Astrocyte (in vitro differentiated cells and primary cell): ENCODE data around the gene SPIN1.

Experiments
- EZH2 ChIP-seq: IDR thresholded peaks from 2 replicates; pipeline ENCODE4 v1.6.1; 2012; ENCODE audit warnings: mild to moderate bottlenecking, low read length, inconsistent platforms; ENCODE audit not compliant: insufficient read depth
- TF ChIP-seq, protein P1 (sequence below): IDR thresholded peaks from 2 replicates; pipeline ENCODE4 v1.5.1; 2011; ENCODE audit warnings: low read depth, mild to moderate bottlenecking, inconsistent platforms, low read length, moderate library complexity; ENCODE audit not compliant: insufficient read depth

DNA sequence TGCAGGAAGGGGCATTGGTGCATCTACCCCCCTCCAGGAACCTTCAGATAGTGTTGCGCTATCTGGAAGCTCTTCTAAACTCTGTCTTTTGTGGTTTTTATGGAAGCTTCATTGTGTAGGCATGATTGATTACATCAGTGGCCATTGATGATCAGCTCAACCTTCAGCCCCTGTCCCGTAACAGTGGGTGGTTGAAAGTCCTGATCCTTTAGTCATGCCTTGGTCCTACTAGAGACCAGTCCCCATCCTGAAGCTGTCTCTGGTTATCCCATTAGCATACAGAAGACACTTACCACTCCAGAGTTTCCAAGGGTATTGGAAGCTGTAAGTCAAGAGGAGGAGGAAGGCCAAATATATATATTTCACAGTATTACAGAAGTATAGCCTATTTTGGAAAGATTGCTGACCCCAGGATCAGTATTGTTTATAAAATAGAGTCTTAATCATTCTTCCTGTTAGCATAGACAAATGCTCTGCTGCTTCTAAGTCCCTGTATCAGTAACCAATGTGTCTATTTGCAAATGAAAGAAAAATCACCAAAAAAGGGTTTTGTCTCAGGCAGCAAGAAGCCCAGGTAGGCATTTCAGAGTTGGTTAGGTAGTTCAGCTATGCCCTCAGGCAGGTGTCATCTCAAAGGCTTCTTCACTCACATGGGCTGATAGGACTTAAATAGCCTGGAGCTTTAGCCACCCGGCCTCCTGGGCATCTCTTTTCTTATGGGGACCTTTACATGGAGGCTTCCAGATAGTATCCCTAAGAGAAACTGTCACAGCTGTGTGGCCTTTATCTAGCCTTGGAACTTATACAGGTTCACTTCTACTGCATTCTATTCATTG, 41.6 kb downstream of the SPIN1 start:
- TF ChIP-seq EZH2, result no peak
- TF ChIP-seq, protein P1, sequence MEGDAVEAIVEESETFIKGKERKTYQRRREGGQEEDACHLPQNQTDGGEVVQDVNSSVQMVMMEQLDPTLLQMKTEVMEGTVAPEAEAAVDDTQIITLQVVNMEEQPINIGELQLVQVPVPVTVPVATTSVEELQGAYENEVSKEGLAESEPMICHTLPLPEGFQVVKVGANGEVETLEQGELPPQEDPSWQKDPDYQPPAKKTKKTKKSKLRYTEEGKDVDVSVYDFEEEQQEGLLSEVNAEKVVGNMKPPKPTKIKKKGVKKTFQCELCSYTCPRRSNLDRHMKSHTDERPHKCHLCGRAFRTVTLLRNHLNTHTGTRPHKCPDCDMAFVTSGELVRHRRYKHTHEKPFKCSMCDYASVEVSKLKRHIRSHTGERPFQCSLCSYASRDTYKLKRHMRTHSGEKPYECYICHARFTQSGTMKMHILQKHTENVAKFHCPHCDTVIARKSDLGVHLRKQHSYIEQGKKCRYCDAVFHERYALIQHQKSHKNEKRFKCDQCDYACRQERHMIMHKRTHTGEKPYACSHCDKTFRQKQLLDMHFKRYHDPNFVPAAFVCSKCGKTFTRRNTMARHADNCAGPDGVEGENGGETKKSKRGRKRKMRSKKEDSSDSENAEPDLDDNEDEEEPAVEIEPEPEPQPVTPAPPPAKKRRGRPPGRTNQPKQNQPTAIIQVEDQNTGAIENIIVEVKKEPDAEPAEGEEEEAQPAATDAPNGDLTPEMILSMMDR, result no peak
